NCI-H82 treated with DMSO at 0.1 percent for 48 hours (cell line): ENCODE results near the gene IL2RA.
A peak's percentile ranks its signal among the peaks of the same experiment; 100 is the strongest.
"Not testable (repeated sequence)": the region's sequence is repeated elsewhere in the genome, so short reads cannot be mapped to it uniquely, and the experiment has no call there.

Experiments
- DNase-seq: peaks from one replicate; lab custom pipeline; 2025; ENCODE audit not compliant: unreplicated experiment; lab: John Stamatoyannopoulos, UW

The IL2RA gene

GRCh38 chr10:6062101-6062771 is at the start of gene IL2RA:
Gene IL2RA (minus strand): TSS chr10:6062367. CDS start chr10:6062151, 216 bp downstream.
- no peak for DNase-seq

- DNase-seq, result no peak
These were observed 48.0 kb upstream of the IL2RA start for GRCh38 chr10:6110136-6110535.

GRCh38 chr10:6109444-6109775 is 47.2 kb upstream of the IL2RA start:
- DNase-seq, result no peak

DNA sequence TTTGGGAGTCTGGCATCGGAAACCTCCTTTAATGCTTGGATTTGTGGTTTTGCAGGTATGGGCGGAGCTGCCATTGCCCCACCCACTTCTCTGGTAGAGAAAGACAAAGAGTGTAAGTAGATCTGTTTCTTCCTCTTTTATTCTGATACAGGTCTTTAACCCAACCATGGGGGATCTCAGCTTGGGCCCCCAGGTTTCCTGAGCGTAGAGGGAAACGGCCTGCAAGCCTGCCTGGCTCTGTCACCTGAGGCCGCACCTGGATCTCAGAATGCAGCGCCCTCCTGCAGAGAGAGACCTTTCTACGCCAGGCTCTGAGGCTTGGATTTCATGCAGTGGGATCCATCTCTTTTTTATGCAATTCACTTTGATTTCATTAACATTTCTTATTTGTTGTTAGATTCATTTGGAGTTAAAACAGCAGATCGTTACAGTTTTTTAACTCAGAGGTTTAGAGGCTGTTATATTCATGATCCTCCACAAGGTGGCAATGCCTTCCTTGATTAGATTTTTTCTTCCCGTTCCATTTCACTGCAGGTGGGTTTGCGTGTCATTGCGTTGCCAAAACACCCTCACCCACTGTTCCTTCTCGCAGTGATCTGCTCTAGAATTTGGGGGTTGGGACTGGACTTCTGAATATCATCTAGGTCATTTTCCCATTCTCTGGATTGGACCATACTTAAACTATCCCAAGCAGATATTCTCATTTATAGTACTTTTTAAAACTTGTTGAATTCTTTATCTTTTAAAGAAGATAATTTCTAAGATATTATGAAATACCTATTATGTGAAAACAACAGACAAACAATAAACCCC is 46.7 kb upstream of the IL2RA start:
- no peak for DNase-seq

GRCh38 chr10:6108072-6108471 is 45.9 kb upstream of the IL2RA start:
- no peak for DNase-seq

GRCh38 chr10:6107616-6108015 is 45.4 kb upstream of the IL2RA start:
- DNase-seq, result not testable (repeated sequence)

DNA sequence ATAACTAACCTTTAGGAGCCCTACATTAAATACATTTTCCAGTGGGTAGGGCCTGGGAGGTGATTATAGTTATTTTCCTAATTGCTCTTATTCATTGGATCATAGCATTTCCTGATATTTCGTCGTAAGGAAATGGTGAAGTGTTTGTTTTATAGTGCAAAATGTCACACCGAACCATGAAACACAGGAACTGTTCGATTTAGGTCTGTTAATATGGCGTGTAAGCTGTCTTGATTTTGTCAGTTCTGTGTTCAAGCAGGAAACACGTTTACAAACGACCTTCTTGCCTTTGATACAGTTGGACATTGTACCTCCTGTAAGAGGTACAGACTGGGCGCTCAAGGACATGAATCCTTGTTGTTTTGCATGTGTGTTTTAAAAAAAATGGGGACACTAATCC is 41.4 kb upstream of the IL2RA start:
- DNase-seq, result no peak

DNA sequence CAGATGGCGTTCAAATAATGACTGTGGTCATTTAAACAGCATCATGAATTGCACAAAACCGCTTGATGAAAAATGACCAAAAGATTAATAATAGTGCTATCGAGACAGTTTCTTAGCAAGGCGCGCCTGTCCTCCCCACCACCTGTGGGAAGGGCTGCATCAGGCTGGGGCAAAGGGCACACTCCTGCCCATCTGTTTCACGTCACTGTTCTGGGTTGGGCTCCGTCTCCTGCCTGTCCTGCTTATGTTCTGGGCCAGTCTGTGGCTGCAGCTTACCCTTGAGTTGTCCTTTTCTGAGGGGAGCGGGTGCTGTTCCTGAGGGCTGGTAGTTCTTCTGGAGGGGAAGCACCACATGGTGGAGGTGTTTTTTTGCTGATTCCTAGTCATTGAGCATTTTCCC is 40.0 kb upstream of the IL2RA start:
- no peak for DNase-seq

DNA sequence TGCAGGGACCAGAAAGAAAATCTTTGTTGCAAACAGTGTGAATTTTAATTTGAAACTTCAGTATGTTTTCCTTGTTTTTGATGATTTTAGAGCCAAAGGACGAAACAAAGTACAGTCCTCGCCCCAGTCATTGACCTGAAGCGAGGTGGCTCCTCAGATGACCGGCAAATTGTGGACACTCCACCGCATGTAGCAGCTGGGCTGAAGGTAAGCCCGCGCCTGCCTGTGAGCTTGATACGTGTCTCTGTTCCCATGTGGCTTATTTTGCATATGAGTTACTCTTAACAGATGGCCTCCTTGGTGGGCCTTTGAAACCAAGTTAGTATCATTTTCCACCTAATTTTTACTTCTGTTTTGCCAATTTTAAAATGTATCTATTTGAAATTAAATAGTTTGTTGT is 39.0 kb upstream of the IL2RA start:
- DNase-seq, result no peak

DNA sequence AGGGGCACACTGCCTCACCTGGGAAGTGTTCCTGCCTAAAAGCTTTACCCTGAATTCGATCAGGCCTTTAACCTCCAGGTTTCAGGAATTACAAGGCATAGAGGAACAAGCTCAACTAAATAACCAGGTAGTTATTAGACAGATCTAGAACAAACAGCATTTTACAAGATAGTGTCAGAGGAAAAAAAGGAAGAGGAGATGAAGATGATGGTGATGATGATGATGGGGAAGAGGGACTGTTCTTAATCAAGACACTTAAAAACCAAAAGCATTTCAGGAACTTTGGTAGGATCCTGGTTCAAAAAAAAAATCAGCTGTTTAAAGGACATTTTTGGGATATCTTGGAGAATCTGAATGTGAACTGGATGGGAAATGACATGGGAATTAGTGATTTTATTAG is 38.2 kb upstream of the IL2RA start:
- DNase-seq, result no peak

DNA sequence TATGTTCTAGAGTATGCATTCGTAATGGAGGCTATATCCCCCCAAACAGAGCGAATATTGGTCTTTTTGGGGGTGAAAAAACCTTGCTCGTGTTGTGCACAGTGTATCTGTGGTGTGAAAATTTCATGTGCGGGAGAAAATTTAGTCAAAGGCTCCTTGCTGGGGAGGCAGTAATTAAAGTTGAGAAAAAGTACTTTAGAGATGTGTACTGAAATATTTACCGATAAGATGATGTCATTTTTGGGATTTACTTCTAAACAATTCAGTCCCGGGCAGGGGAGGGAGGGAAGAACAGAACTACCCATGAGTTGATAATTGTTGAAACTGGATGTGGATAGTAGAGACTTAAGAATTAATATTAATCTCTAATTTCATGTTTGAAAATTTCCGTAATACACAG is 36.0 kb upstream of the IL2RA start:
- no peak for DNase-seq

GRCh38 chr10:6097063-6097462 is 34.9 kb upstream of the IL2RA start:
- no peak for DNase-seq

DNA sequence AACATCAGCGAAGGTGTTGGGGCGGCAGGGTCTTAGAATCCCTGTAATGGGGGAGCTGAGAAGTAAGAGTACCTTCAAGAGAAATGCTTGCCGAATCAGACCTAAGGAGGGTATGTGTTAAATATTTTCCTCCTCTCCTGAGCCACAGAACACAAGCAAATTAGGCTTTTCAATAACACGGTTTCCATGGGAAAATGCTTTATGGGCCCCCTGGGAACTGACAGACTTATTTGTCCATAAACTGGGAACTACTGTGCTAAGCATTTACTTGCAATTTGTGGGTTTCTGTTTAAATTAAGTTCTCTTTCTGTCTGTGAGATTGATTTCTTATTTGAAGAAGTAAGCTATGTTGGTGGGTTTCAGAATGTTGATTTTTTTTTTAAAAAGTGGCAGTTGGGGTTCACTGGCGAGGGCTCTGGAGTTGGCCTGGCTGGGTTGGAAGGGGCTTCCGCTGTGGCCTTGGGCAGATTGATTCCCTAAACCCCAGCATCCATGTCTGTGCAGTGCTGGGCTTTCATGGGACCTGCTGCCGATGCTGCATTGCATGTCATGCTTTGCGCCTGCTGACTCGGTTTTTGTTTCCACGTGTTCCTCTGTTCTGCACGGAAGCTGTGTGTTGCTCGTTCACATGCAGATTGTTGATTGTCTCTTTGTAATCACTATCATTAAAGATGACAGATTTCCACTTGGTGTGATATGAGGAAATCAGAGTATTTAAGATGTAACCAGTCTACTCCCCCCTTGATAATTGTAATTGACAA is 33.8 kb upstream of the IL2RA start:
- DNase-seq, result no peak

GRCh38 chr10:6092731-6093130 is 30.6 kb upstream of the IL2RA start:
- no peak for DNase-seq

GRCh38 chr10:6091630-6092029 is 29.5 kb upstream of the IL2RA start:
- no peak for DNase-seq

DNA sequence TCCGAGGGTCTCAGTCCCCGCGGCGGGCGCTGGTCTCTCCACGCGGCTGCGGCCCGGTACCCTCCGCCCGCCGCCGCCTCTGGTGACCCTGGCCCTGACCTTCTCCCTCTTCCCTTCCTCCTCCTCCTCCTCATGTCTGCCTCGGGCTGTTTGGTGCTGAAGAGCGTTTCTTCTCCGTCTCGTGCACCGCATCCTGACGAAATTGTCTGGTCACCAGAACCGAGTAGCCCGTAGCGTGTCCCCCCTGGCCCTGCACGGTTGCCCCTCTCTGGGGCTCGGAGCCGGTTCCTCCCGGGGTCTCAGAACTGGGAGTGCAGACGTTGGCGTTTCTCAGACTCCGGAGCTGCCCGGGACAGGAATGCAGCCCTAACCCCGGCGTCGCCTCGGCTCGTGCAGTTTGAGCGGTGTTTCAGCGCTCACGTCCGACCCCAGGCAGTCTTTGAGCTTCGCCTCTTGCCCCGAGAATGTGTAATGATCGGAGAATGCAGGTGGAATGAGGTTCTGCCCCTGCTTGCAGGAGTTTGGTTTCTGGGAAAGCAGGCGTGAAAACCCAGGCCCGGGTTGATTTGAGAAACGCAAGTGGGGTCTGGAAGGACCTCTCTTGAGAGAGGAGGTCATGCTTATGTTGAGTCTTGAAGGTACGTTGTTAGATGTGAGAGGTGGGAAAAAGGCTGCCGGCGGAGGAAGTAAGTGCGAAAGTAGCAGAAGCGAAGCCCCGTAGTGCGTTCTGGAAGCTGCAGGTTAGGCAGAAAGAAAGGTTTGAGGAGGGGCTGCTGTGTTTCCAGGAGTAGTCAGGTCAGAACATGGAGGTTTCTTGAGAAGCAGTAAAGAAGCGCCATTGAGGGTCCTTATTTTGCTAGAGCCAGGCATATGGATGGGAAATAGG is 27.4 kb upstream of the IL2RA start:
- DNase-seq, result no peak

DNA sequence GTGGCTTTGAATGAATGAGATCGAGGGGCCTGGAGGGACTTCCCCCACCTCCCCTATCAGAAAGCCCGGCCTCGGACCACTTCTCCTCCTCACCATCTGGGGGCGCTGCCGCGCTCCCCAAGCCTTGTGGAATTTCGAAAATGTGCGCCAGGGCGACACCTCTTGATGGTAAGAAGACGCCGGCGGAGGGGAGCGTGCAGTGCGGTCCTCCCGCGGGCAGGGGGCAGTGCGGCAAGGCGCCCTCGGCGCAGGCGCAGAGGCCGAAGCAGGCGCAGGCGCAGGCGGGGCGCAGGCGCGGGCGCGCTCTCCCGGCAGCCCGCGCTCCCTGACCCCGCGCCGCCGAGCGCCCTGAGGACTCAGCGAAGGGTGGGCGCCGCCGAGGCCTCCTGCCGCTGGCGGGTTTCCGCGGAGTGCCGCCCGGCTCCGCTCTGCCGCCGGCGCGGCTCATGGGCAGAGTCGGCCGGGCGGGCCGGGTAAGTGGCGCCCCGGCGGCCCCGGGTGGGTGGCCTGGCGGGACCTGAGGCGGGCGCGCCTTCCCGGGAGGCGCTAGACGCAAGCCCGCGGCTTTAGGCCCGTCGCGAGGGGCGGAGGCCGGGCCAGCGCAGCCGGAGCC is 26.7 kb upstream of the IL2RA start, which contains the start of gene RBM17:
TSS of gene RBM17 (plus strand) at position 314 of the 613 bp plus-strand sequence. CDS start 8,032 bp downstream, outside the sequence.
- DNase-seq, result peak; percentile 66

GRCh38 chr10:6086375-6087233 is 24.4 kb upstream of the IL2RA start:
- DNase-seq, result peak; percentile 76
